Gastroesophageal sphincter (tissue), 3 donors: Measurements from ENCODE around the gene CDK9.

ENCODE experiments used
- CTCF ChIP-seq, 4 experiments: fragments of 200-600 bp in 2 of 4; fragments of 450-650 bp in 2 of 4; sonication (generic) in 1 of 4; IDR thresholded peaks; one replicate each; pipeline ENCODE4 v1.5.1; 2017 to 2019; ENCODE audit warnings: antibody characterized with exemption in 4 of 4, mild to moderate bottlenecking in 2 of 4, moderate library complexity in 2 of 4
- POLR2A ChIP-seq, 2 donors: fragments of 450-650 bp; IDR thresholded peaks; one replicate each; pipeline ENCODE4 v1.6.1; 2017; ENCODE audit warnings: antibody characterized with exemption in 2 of 2, mild to moderate bottlenecking in 2 of 2, moderate library complexity in 1 of 2
- POLR2AphosphoS5 ChIP-seq: sonication (generic); formaldehyde crosslinking; IDR thresholded peaks from one replicate; pipeline ENCODE4 v1.6.1; 2017; ENCODE audit warnings: antibody characterized with exemption

- TF ChIP-seq POLR2AphosphoS5 = no peak
- TF ChIP-seq CTCF (IDR thresholded peaks at IDR 0.05) = no peak
- no peak for TF ChIP-seq POLR2A (IDR thresholded peaks at IDR 0.05)
These were observed 8.9 kb upstream of the CDK9 start for GRCh38 chr9:127776924-127777289.
